Activated naive CD8-positive, alpha-beta T cell treated with anti-CD3 and anti-CD28 coated beads, Interleukin-2, amount 50 U/mL, for 16 hours (primary cell): Measurements from ENCODE around the gene LDLRAD4.

ENCODE experiments used
- DNase-seq: peaks from one replicate; pipeline ENCODE4 v3.0.0-alpha.2; 2020; ENCODE audit warnings: low read depth, low spot score

Gene LDLRAD4

GRCh38 chr18:13218368-13218991 is at the start of gene LDLRAD4:
Gene LDLRAD4 (plus strand): TSS chr18:13218760.
- no peak for DNase-seq

- DNase-seq, result no peak
These were observed 44.9 kb upstream of the LDLRAD4 start for GRCh38 chr18:13173578-13174145.

DNA sequence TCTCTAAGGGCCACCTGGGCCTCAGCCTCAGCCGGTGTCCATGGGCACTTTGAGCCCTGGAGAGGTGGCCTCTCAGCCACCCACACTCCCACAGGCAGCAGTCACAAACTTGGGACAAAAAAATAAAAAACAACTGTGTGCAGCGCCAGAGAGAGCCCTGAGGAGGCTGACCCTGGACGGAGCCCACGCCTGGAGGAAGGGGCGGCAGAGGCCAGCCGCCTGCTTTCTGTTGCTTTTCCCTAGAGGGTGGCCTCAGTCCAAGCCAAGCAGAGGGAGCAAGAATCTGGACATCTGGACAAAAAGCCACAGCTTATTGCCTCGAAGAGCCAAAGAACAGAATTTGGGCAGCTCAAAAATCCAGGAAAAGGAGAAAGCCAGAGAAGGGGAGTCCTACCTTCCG is 43.3 kb upstream of the LDLRAD4 start:
- DNase-seq, result no peak

DNA sequence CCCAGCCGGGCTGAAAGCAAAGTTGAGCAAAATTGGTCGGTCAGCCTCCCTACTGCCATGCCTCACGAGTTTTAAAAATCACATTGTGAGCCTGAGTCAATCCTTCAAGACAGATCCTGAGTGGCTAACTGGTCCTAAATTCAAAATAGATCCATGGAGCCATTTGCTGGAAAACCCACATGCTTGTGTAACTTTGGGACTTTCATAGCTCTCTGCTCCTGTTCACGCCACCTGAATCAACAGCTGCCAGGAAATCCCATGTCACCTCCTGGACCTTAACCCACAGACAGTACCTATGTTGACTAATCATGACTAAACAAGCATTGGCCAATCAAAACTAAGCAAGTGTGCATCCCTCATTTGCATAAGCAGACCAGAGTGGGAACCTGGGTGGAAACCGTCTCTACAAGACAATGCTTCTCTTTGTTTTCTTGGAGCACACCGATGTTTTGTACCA is 42.8 kb upstream of the LDLRAD4 start:
- DNase-seq, result no peak

- DNase-seq, result no peak
These were observed 41.7 kb upstream of the LDLRAD4 start for GRCh38 chr18:13176847-13177246.

GRCh38 chr18:13178197-13178596 is 40.4 kb upstream of the LDLRAD4 start:
- no peak for DNase-seq

DNA sequence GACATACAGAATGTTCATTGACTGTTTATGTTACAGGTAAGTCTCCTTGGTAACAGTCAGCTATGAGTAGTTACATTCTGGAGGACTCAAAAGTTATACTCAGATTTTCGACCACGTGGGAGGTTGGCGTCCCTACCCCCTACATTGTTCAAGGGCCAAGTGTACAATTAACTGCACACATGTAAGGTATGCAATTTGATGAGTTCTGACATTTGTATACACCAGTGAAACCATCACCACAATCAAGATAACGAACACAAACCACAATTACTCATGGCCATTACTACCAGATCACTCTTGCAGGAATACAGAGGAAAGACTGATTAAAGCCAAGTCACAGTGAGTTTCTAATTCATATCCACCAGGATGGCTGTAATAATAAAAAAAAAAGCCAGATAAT is 39.6 kb upstream of the LDLRAD4 start:
- DNase-seq, result no peak

DNA sequence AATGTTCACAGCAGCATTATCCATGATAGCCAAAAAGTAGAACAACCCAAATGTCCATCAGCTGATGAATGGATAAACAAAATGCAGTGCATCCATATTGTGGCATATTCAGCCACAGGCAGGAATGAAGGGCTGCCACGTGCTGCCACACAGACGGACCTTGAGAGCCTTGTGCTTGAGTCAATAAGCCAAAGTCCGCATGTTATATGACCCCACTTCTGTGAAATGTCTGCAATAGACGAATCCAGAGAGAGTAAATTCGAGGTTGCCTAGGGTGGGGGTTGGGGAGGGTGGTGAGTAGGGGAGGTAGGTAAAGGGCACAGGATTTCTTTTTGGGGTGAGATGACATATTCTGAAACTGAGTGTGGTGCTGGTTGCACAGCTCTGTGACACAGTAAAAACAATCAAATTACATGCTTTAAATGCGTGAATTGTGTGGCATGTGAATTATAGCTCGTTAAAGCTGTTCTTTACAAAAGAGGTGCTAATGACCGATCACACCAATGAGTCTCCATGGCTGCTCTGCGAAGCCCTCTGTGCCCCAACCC is 38.9 kb upstream of the LDLRAD4 start:
- DNase-seq, result no peak

DNA sequence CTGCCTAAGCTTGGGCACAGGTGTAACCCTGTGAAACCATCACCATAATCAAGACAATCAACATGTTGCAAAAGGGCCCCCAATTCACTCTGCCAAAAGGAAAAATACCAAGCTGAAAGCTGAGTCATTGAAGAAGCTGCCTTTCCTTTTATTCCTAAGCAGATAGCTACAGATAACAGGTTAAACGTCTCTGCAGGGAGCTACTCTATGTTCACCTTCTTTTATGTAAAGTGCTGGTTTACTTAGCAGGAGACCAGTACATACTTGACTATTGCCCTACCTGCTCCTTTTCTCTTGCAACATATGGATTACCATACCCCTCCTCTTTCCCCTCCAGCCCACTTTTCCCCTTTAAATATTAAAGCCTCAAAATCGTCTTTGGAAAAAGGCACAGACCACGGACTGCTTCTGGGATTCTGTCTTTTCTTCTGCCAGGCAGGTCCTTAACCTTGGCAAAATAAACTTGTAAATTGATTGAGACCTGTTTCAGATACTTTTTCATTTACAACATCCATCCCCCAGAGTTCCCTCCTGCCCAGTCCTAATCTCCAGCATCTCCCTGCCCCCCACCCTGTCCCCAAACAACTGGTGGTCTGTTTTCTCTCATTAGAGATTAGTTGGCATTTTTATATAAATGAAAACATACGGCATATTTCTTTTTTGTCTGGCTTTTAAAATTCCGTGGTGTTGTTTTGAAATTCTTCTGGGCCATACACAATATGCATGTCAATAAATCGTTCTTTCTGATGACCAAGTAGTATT is 37.8 kb upstream of the LDLRAD4 start:
- no peak for DNase-seq

- no peak for DNase-seq
These were observed 36.8 kb upstream of the LDLRAD4 start for GRCh38 chr18:13181765-13182164.

GRCh38 chr18:13183359-13183758 is 35.2 kb upstream of the LDLRAD4 start:
- DNase-seq, result no peak

DNA sequence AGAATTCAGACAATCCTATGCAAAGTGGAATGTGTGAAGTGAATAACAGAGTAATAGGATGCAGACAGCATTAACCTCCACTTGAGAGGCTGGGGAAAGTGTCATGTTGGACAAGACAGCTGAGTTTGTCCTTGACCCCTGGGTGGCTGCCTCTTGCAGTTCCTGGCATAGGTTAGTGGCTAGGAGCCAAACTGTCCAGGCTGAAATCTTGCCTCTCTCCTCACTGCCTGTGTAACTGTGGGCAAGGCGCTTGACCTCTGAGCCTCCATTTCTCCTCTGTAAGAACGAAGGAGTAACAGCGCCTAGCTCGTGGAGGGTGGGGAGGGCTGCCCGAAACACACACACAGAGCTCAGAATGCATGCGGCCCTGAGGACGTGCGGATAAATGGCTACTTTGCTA is 34.8 kb upstream of the LDLRAD4 start:
- DNase-seq, result no peak

DNA sequence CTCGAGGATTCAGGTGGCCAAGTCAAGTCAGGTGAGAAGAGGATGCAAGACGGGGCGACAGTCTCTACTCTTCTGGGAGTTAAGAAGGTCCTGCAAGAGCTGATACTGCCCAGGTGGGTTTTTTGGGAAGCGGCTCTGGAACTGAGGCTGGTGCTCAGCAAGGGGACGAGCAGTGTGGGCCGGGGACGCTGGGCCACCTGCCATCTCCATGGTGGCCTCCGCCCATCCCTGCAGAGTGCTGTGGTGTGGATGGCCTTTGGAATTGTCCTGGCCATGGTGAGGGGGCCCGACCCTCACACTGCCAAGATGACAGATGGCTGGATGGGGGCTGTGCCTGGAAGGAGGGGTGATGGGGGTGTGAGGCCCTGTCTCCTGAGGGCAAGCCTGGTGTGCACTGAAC is 34.2 kb upstream of the LDLRAD4 start:
- DNase-seq, result no peak

GRCh38 chr18:13185675-13186198 is 32.8 kb upstream of the LDLRAD4 start:
- no peak for DNase-seq

- DNase-seq, result no peak
These were observed 31.9 kb upstream of the LDLRAD4 start for GRCh38 chr18:13186687-13187086.

DNA sequence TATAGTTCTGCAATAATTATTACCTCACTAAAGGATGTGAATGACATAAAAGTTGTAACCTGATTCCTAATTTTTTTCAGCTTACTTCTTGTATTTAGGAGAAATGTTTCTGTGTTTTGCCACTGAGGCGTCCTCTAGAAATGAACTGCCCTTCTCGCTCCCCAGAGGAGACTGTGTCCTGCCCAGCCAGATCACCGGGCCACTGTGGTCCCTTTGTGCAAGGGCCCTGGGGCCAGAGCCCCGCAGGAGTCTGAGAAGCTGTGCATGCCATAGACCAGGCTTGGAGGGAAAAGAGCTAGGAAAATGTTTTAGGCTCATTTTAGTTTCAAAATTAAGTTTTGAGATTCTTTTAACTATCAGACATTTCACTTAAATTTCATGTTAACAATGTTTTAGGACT is 31.1 kb upstream of the LDLRAD4 start:
- no peak for DNase-seq

DNA sequence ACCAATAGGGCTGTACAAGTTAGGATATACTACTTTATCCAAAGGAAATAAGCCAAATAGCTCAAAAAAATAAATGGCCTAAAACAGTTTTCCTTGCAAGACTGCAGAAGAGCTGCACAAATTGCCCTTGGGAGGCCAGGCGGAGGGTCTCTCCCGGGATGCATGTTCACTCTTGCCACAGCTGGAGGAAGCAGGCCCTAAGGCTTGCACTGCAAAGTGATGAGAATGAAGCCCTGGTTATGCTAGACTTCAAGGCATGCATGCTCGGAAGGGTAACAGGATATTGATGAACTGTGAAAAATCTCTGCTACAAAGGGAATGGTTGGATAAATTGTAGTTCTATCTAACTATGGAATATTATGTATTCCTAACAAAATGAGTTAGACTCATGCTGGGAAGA is 27.5 kb upstream of the LDLRAD4 start:
- no peak for DNase-seq

- DNase-seq, result no peak
These were observed 26.8 kb upstream of the LDLRAD4 start for GRCh38 chr18:13191779-13192178.

GRCh38 chr18:13192970-13193369 is 25.6 kb upstream of the LDLRAD4 start:
- no peak for DNase-seq

DNA sequence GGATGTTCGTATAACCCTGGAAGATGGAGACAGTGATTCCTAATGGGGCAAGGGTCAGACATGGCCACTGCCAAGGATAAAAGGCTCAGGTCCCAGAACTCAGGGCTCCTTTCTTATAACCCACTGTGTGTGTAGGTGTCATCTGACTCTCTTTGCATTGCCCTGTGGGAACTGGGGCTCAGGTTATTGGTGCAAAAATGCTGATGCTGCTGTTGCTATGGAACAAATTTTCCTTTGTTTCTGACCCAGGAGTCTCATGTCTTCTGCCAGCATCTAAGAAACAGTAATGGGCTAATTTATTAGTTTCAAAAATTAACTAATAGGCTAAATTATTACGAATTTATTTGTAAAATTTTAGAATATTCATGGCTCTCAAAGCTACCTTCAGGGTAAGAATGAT is 24.3 kb upstream of the LDLRAD4 start:
- DNase-seq, result no peak

DNA sequence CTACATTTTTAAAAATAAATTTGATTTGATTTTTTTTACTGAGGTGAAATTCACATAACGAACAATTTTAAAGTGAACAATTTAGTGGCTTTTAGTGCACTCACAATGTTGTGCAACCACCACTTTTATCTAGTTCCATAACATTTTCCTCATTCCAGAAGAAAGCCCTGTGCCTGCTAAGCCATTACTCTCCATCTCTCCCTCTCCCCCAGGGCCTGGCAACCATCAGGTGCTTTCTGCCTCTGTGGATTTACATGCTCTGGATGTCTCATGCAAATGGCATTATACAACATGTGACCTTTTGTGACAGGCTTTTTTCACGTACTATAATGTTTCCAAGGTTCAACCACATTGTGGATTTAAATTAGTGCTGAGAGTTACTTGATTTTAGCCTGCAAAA is 19.9 kb upstream of the LDLRAD4 start:
- no peak for DNase-seq

GRCh38 chr18:13199169-13199568 is 19.4 kb upstream of the LDLRAD4 start:
- no peak for DNase-seq

- DNase-seq, result no peak
These were observed 17.3 kb upstream of the LDLRAD4 start for GRCh38 chr18:13201292-13201691.
